LNCAP (cell line): Measurements from ENCODE around the gene EIF5A2.

Experiments used
- TF ChIP-seq, protein P1 (sequence below): fragments of 450-650 bp; IDR thresholded peaks from 2 replicates; pipeline ENCODE4 v1.5.1; 2017; ENCODE audit warnings: mild to moderate bottlenecking

The EIF5A2 gene

GRCh38 chr3:170907637-170908234, 701 bp downstream of the EIF5A2 start:
- TF ChIP-seq, protein P1, sequence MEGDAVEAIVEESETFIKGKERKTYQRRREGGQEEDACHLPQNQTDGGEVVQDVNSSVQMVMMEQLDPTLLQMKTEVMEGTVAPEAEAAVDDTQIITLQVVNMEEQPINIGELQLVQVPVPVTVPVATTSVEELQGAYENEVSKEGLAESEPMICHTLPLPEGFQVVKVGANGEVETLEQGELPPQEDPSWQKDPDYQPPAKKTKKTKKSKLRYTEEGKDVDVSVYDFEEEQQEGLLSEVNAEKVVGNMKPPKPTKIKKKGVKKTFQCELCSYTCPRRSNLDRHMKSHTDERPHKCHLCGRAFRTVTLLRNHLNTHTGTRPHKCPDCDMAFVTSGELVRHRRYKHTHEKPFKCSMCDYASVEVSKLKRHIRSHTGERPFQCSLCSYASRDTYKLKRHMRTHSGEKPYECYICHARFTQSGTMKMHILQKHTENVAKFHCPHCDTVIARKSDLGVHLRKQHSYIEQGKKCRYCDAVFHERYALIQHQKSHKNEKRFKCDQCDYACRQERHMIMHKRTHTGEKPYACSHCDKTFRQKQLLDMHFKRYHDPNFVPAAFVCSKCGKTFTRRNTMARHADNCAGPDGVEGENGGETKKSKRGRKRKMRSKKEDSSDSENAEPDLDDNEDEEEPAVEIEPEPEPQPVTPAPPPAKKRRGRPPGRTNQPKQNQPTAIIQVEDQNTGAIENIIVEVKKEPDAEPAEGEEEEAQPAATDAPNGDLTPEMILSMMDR, result no peak

- TF ChIP-seq, protein P1, result no peak
Measured at GRCh38 chr3:170905862-170906261, 2.6 kb downstream of the EIF5A2 start.

DNA sequence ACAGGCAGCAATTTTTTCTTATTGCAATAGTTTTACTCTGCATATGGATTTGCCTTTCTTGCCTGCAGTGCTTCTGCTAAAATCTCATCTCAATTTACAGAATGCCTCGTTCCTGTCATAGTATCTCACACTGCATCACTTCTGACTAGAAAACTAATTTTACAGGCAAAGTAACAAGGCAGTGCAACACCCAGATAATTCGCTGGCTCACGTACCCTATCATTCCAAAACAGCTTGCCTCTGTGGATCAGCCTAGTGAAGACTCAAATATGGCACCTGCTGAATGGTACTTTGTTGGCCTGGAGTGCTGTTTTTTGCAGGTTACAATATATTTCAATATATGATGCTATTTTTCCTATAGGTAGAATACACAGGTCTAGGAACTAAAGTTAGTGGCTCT, 5.3 kb downstream of the EIF5A2 start:
- TF ChIP-seq, protein P1, result no peak

DNA sequence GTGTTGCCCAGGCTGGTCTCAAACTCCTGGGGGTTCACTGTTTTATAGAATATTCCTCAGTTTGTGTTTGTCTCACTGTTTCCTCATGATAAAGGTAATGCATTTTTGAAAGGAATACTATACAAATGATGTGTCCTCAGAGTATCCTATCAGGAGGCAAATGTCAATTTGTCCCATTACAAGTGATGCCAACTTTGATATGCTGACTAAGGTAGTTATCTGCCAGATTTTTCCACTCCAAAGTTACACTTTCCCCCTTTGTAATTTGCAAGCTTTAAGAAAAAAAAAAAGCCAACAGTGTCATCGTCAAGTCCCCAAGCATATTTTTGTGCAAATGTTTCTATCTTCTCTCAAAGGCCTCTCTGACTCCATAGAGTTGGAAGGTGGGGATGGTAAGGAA, 9.0 kb downstream of the EIF5A2 start:
- TF ChIP-seq, protein P1, result no peak

- TF ChIP-seq, protein P1, result no peak
Measured at GRCh38 chr3:170897978-170898377, 10.5 kb downstream of the EIF5A2 start.

DNA sequence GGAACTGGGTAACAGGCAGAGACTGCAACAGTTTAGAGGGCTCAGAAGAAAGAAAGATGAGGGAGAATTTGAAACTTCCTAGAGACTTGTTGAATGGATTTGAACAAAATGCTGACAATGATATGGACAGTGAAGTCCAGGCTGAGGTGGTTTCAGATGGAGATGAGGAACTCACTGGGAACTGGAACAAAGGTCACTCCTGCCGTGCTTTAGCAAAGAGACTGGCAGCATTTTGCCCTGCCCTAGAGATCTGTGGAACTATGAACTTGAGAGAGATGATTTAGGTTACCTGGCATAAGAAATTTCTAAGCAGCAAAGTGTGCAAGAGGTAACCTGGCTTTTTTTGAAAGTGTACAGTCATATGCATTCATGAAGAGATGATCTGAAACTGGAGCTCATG, 11.7 kb downstream of the EIF5A2 start:
- TF ChIP-seq, protein P1, result no peak

DNA sequence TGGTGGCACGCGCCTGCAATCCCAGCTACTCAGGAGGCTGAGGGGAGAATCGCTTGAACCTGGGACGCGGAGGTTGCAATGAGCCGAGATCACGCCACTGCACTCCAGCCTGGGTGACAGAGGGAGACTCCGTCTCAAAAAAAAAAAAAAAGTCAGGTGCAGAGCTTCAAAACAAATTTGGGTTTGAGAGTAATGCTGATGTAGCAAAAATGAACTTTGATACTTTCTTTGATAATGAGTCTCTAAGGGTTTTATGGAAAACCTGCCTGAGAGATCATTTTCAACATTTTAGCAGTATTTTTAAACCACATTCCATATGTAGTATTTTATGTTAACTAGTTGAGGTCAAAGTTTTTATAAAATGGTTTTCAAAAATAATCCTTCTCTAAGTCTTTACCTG, 14.5 kb downstream of the EIF5A2 start:
- TF ChIP-seq, protein P1, result no peak

GRCh38 chr3:170889630-170890029, 18.8 kb downstream of the EIF5A2 start:
- TF ChIP-seq, protein P1, result no peak
